GM18499 (cell line): Measurements from ENCODE around the gene CDKN2B.
A peak's percentile ranks its signal among the peaks of the same experiment; 100 is the strongest.

Experiments used
- ATAC-seq: cut with Tn5 transposase; IDR thresholded peaks from one replicate; pipeline ENCODE4 v1.9.1; 2021; ENCODE audit warnings: moderate number of reproducible peaks; ENCODE audit not compliant: insufficient read depth, unreplicated experiment

Gene CDKN2B

DNA sequence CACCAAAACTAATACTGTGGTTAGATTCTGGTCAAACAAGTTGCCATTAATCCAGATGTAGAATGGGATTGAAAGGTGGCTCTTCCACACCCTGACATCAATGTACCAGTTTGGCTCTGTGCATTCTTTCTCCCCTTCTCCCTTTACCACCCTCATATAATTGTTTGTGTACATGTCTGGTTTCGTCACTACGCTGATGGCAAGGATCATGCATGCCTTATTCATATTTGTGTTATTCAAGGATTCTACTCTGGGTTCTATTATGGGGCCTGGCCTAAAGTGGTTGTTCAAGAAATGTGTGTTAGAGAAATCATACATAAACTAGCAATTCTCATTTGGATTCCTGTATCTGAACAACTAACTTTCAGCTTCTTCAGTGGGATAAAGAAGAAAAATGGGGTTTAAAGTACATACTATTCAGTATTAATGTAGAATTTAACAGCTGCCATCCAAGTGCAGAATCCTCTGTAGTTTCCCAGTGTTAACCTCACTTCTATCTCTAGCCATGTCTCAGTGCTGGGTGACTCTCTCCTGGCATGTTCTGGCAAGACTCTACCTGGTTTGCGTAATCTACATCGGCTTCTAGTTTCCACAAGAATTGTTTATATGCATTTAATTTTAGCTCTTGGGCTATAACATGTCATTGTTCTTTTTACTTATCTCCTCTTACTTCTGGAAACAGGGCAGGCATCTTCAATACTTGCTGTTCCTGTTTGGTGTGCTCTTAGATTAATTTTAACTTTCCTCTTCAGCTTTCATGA is 27.9 kb upstream of the CDKN2B start:
- no peak for ATAC-seq

DNA sequence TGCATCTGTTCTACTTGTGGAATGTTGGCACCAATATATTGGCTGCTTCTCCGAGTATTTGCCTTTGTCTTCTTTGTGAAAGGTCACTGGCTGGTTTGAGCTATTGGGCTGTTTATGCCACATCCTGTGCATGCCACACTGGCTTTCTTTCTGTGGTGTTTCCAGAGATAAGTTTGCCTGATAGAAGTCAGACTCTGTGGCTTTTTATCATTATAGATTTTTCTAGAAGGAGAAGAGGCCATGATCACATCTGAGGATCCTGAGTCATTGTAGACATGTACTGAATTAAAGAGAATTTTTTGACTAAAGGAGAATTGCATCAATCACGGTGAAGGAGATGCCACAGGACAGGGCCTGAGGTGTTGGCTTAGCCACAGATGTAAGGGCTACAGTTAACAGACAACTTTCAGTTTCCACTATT is 26.5 kb upstream of the CDKN2B start:
- ATAC-seq = no peak

DNA sequence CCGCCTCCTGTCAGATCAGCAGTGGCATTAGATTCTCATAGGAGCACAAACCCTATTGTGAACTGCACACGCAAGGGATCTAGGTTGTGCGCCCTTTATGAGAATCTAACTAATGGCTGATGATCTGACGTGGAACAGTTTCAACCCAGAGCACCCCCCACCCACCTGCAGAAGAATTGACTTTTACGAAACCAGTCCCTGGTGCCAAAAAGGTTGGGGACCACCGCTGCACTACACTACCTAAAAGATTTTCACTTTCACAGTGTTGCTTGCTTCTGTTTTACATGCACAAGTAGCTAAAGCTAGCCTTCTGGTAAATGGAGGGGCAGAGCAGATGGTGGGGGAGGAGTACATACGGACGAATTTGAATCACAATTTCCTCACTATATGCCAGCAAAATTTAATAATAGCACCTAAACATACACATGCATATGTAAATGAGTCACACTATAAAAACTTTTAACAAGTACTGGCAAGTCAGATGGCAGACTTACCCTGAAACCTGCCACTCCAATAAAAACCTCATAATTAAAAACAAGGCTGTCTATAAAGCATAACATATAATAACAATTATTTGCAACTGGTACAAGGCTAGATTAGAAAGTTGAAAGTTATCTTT is 24.0 kb upstream of the CDKN2B start:
- no peak for ATAC-seq

DNA sequence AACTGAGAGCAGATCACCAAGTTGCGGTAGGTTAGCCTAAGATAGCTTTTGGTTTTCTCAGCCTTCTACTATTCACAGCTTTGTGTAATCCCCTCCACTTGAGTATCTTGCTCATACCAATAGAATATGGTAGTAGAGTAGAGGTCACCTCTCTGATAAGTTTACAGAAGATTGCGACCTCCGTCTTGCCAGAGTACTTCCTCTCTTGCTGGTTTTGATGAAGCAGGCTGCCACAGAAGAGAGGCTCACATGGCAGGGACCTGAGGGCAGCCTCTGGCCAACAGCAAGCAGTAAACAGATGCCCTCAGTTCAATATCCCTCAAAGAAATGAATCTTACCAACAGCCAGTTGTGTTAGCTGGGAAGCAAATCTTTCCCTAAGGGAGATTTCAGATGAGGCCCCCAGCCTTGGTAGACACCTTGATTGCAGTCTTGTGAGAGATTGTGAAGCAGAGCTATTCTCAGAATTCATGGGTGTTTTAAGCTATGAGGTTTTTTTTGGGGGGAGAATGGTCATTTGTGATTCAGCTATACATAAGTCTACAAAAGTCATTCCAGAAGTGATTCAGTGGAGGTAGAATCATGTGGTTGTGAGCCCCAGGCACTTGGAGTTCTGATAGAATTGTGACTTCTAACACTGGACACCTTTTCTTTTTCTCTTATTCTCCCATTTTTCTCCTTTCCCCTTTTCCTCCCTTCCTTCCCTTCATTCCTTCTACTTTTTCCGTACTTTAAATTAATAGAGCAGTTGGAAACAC is 22.7 kb upstream of the CDKN2B start:
- ATAC-seq = no peak

DNA sequence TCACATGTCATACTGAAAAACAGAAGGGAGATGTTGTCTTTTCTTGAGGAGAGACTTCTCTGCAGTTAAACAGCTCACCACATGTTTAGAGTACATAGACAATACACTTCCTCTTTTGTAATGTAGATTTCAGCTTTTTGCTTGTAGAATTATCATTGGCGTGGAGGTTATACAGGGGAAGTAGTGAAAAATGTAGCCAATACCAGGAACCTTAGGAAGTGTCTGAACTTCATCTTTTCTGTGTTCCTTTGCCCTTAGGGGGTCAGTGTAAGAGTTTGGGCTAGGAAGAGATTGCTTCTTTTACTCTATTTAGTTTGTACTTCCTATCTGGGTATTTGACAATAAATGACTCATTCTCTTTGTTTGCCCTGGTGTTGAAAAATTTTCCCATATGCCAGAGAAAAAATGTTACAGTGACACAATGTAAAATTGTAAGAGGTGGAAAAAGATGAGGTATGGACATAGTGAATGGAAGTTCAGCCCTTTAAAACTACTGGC is 21.0 kb upstream of the CDKN2B start:
- peak; percentile 92 for ATAC-seq

DNA sequence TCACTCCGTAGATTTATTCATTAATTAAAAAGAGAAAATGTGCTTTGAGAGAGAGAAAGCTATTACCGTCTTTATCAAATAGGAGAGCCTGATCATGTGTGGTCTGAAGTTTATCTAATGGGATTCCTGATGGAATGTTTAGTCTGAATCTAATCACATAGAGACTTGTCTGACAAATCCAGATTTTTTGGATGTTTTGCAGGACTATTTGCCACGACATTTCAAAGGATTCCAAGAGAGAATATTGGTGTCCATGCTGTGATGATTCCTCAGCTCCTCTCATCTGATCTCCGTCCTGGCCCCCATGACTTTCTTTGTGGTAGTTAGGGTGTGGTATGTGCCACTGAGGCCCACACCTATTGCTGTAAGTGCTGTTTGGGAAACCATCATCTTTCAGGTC is 20.1 kb upstream of the CDKN2B start:
- ATAC-seq = no peak

DNA sequence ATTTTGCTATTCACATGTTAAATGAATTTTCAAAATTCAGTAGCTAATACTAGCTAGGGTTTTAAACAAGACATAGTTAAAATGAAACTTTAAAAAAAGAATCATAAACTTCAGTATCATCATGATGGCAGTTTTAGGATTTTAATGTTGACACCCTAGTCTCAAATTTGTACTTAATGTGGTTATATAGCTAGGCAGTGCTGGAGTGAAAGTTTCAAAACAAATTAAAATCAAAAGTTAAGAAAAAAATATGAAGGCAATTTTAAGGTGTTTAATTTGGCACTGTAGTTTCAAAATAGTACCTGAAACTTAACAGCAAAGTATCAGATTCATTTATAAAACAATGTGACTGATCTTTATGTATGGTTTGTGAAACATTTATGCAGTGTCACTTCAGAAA is 19.3 kb upstream of the CDKN2B start:
- ATAC-seq = no peak

DNA sequence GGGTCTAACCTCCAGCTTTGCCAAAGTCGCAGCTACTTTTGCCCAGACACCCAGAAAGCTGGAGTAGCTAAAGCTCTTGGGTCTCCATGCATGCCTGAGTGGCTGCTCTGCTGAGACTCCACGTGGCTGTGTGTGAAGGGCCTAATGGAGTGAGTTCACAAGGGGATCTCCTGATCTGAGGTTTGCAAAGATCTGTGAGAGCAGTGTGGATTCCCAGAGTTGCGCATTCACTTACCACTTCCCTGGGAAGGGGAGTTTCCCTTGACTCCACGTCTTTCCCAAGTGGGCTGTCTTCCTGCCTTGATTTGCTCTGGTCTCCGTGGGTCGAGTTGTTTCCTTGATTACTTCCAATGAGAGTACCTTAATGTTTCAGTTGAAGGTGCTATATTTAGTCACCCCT is 17.6 kb upstream of the CDKN2B start:
- ATAC-seq = no peak

DNA sequence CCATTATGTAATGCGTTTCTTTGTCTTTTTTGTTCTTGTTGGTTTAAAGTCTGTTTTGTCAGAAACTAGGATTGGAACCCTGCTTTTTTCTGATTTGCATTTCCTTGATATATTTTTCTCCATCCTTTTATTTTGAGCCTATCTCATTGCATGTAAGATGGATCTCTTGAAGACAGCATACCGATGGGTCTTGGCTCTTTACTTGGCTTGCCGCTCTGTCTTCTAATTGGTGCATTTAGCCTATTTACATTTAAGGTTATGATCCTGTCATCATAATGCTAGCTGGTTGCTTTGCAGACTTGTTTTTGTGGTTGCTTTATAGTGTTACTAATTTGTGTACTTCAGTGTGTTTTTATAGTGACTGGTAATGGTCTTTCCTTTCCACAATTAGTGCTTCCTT is 13.3 kb upstream of the CDKN2B start:
- no peak for ATAC-seq

DNA sequence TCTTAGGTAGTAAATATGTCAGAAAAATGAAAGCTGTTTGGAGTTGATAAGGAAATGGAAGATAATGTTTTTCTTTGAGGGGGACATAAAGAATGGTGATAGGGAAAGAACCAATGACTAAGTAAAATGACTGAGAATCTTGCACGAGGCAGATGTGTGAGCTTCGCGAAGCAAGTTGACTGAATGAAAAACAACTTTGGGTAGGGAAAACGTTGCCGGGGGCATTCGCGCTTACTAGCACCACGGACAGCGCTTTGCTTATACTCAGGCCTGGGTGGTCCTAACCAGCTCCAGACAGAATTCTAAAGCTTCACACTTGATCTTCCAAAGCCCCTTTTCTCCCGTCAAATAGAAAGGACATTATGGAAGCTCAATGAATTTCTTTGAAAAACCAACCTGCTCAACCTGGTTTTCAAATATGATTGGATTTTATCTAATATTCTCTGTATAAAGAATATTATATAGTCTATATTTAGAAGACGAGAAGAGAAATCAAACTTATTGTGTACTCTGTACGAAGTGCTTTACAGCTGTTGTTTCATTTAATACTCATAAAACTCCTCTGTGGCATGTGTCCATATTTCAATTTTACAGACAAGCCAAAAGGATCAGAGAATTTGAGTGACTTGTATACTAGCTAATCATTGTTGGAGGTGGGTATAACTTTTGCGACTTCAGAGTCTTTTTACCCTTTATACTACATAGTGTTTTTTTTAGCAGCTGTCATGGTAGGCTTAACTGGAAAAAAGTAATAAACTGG is 1.9 kb upstream of the CDKN2B start:
- no peak for ATAC-seq

DNA sequence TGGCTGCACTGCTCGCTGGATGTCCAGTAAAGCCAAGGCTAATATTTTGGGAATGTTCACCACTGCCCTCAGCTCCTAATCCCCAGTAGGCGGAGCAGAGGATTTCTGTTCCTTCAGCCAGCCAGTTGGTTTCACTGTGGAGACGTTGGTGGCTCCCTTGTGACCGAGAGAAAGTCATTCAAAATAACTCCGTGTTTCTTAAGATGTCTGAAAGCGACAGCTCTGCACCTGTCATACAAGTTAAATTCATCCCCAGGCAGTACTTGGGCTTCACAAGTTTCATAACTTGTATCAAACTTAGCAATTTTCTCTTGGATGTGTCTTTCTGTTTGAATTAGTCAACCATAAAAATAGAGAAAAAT is 382 bp upstream of the CDKN2B start:
- peak; percentile 30 for ATAC-seq

DNA sequence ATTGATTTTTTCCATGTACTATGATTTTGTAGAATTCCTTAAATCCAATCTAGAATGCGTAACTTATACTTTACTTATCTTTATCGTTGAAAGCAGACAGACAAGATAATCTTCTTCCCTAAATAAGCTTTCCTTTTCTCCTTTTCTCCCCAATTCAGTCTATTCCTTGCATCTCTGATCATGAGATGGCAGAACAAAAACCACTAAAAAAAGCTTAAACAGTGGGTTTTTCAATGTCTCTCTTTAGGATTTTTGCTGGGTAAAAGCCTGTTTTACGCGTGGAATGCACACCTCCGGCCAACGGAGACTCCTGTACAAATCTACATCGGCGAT is 755 bp downstream of the CDKN2B start:
- ATAC-seq = no peak

DNA sequence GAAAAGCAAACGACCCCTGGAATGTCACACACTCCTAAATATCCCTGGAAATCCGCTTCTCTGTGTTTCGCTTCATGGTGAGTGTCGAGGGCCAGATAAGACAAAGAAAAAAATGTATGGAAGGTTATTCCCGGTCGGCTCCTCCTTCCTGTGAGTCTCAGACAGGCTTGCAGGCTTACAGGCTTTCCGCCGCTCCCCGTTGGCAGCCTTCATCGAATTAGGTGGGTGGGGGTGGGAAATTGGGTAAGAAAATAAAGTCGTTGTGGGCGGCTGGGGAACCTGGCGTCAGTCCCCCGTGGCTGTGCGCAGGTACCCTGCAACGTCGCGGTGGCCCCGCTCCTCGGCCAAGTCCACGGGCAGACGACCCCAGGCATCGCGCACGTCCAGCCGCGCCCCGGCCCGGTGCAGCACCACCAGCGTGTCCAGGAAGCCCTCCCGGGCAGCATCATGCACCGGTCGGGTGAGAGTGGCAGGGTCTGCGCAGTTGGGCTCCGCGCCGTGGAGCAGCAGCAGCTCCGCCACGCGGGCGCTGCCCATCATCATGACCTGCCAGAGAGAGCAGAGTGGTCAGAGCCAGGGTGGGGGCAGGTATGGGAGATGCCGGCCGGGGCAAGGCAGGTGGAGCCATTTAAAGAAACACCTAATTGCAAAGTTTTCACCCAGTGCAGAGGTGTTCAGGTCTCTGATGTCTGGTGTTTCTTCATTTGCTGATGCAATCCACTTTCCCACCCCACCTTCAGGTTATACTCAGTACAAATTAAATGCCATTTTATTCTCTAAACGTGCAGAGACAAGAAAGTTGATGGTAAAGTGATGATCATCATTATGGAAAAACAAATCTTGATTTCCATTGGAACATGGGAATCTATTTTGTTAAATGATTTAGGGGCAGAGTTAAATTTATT is 3.2 kb downstream of the CDKN2B start:
- no peak for ATAC-seq

DNA sequence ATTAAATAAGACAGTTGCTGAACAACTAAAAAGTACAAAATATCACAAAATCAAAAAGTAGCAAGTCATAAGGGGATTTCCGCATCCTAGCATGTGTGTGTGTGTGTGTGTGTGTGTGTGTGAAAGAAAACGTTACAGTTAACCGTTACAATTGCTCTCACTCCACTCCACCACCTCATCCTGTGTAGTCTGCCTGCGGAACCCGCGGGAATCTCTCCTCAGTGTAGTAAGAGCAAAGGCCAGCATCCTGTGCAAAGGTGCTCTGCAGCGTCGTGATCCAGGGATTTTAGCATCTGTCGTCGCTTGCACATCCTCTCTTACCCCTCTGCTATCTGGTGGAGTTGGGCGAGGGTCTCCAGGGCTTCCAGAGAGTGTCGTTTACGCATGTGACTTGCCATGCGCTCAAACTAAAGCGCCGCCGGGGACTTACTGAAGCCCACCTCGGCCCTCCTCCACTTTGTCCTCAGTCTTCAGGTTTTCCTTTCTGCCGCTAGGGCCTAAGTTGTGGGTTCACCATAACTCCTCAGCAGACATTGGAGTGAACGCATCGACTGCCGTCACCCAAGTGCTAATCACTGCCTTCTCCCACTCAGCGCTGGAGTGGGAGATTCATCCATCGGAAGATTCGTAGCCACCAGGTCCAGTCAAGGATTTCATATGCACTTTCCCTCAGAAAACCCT is 3.9 kb downstream of the CDKN2B start:
- no peak for ATAC-seq

DNA sequence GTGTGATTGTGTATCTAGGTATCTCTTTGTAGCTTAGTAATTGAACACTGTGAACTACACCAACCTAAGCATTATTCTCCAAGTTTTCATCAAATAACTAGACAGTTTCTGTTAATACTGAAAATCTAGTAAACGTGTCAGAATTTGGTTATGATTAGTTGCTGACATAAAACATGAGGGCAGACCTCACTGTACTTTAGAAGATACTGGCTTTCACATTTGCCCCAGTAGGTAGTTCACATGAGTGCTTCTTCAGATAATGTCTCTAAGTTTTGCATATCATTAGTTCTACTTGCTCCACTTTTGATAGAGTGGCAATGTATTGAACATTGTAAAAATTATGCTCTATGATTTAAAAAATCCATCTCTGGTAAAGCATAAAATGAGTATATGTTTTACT is 7.1 kb downstream of the CDKN2B start:
- ATAC-seq = no peak

DNA sequence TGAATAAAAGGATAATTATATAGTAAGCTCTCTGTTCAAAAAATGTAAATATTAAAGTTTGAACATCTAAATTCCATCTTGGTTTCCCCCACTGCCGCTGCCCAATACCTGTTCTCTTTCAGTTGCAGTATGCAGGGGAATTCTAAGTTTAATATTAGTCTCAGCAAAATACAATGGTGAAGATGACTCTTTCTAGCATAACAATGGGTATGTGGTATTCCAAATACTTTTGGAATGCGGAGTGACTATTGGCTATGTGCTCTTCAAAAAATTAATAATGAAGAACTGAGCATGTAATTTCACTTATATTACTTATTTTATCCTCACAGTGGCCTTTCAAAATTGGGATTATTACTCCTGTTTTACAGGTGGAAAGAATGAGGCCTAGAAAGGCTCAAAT is 11.1 kb downstream of the CDKN2B start:
- no peak for ATAC-seq

DNA sequence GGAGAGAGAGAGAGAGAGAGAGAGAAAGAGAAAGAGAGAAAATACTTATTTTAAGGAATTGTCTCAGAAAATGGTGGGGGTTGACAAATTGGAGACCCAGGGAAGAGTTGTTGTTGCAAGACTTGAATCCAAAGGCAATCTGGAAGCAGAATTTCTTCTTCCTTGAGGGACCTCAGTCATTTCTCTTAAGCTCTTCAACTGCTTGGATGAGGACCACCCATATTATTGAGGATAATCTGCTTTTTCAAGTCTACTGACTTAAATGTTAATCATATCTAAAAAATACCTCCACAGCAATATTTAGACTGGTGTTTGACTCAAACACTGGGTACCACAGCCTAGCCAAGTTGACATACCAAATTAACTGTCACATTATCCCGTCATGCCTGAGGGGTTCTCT is 11.6 kb downstream of the CDKN2B start:
- no peak for ATAC-seq

DNA sequence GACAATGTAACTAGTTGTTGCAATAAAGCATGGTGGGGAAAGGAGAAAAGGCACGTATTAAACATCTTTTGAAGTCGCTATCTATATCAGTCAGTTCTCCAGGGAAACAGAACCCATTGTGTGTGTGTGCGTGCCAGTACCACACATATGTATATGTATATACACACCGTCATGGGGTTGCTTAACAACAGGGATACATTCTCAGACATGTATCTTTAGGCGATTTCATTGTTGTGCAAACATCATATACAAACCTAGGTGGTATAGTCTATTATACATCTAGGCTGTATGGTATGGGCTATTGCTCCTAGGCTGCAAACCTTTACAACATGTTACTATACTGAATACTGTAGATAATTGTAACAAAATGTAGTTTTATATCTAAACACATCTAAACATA is 12.2 kb downstream of the CDKN2B start:
- ATAC-seq = no peak

DNA sequence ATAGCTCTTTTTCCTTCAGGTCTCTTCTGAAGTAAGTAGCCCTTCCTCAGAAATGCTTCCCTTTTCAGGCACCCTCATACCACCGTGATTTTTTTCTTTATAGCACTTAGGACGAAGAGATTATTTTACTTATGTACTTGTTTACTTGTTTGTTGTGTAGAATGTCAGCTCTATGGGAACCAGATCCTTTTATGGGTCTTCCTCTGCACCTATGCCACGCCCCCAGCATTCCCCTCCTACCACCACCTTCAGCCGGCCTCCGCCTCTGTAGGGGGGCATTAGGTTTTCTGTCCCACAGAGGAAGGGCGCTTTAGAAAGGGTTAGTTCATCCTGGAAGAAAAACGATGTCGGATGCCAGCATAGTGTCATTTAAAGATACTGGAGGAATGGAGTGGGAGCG is 12.7 kb downstream of the CDKN2B start:
- no peak for ATAC-seq
